Mammary epithelial cell (primary cell): Measurements from ENCODE around the gene ADAM12.

ENCODE experiments used
- EZH2 ChIP-seq: IDR thresholded peaks from 2 replicates; pipeline ENCODE4 v1.6.1; 2012; ENCODE audit warnings: low read length, inconsistent platforms, borderline replicate concordance
- TF ChIP-seq, protein P1 (sequence below), 2 donors: IDR thresholded peaks in 1 of 2; conservative IDR thresholded peaks in 1 of 2; 2 replicates each; pipeline ENCODE4 v1.5.1; 2011 to 2012; ENCODE audit warnings: inconsistent platforms in 2 of 2, low read length in 2 of 2, mild to moderate bottlenecking in 2 of 2, control low read depth in 1 of 2, low read depth in 1 of 2; ENCODE audit not compliant: insufficient read depth in 1 of 2; ENCODE audit errors: extremely low read depth in 1 of 2

DNA sequence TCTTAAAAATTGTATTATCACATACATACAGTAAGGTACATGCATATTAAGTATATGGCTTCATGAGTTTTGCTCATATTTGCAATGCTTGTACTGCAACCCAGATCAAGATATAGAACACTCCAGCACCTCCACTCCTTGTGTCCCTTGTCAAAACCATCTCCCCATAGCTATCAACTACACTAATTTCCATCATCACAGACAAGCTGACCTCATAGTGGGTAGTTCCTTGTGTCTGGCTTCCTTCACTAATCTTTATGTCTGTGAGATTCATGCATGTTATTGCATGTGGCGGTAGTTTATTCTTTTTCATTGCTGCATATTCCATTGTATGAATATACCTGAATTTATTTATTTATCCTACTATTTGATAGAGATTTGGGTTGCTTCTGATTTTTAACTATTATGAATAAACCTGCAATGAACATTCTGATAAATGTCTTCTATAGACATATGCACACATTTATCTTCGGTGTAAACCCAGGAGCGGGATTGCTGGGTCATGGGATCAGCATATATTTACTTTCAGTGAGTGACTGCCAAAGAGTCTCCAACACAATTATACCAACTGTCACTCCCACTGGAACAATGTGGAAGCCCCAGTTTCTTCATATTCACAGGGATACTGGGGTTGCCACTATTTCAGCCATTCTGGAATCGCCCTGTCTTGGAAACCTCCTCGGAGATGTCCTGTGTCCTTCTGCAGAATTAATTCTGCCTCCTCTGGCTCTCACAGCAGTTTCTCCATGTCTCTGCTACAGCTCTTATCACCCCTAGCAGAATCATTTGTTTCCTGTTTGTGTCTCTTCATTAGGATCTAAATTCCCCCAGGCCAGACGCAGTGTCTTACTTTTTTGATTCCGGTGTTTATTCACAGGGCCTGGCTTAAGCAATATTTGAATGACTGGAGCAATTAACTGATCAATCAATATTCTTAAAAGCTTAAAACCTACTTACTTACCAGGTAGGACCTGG is 14.7 kb upstream of the ADAM12 start:
- no peak for TF ChIP-seq EZH2
- TF ChIP-seq, protein P1, sequence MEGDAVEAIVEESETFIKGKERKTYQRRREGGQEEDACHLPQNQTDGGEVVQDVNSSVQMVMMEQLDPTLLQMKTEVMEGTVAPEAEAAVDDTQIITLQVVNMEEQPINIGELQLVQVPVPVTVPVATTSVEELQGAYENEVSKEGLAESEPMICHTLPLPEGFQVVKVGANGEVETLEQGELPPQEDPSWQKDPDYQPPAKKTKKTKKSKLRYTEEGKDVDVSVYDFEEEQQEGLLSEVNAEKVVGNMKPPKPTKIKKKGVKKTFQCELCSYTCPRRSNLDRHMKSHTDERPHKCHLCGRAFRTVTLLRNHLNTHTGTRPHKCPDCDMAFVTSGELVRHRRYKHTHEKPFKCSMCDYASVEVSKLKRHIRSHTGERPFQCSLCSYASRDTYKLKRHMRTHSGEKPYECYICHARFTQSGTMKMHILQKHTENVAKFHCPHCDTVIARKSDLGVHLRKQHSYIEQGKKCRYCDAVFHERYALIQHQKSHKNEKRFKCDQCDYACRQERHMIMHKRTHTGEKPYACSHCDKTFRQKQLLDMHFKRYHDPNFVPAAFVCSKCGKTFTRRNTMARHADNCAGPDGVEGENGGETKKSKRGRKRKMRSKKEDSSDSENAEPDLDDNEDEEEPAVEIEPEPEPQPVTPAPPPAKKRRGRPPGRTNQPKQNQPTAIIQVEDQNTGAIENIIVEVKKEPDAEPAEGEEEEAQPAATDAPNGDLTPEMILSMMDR (conservative IDR thresholded peaks at IDR 0.05 in 1 of 2, IDR thresholded peaks at IDR 0.05 in 1 of 2; ENCODE audit: extremely low read depth in 1 of 2, insufficient read depth in 1 of 2, low read depth in 1 of 2, low read length in 2 of 2): no peak
